H1 (cell line): ENCODE results near the gene ENO3. TPM values are rescaled to one million over a fixed set of nuclear protein-coding genes. Genes with fewer than 3 reads are reported as not detected.

Experiments
- CTCF ChIA-PET: fragments of 300-600 bp; sonication (Branson Sonifier 250); formaldehyde crosslinking; loops from one replicate; lab custom pipeline; 2021; ENCODE audit not compliant: partially characterized antibody; lab: Charles Lee
- POLR2A ChIA-PET: fragments of 300-600 bp; sonication (Branson Sonifier 250); formaldehyde crosslinking; loops from one replicate; lab custom pipeline; 2021; ENCODE audit warnings: inconsistent platforms; ENCODE audit not compliant: partially characterized antibody; lab: Charles Lee
- DNase-seq, 2 experiments: peaks; one replicate each; pipeline versions ENCODE4 v3.0.0 to v3.0.0-alpha.2; 2010 to 2022; ENCODE audit warnings: low spot score in 2 of 2, low read depth in 1 of 2, mixed read lengths in 1 of 2
- FAIRE-seq: peaks from 2 replicates; lab custom pipeline; 2011; peaks lifted over from hg19 to GRCh38; lab: Jason Lieb, UNC
- H2AFZ ChIP-seq: 2 replicates; pipeline ENCODE4 v1.8.1; 2012; ENCODE audit warnings: low read length, inconsistent platforms
- H2AK5ac ChIP-seq: 2 replicates; pipeline ENCODE4 v1.6.1; 2013; ENCODE audit warnings: low read depth, low read length
- H2BK120ac ChIP-seq: replicated peaks from 2 replicates; pipeline ENCODE3; 2013; ENCODE audit warnings: low read depth, low read length, inconsistent platforms
- H2BK12ac ChIP-seq: 2 replicates; pipeline ENCODE4 v1.6.1; 2013; ENCODE audit warnings: low read depth, low read length
- H2BK15ac ChIP-seq: 2 replicates; pipeline ENCODE4 v1.6.1; 2013; ENCODE audit warnings: low read length
- H2BK20ac ChIP-seq: 2 replicates; pipeline ENCODE4 v1.6.1; 2013; ENCODE audit warnings: low read length
- H2BK5ac ChIP-seq: 2 replicates; pipeline ENCODE4 v1.6.1; 2013; ENCODE audit warnings: low read depth, low read length
- H3K14ac ChIP-seq: 2 replicates; pipeline ENCODE4 v1.6.1; 2013; ENCODE audit warnings: inconsistent platforms; ENCODE audit not compliant: insufficient read length
- H3K18ac ChIP-seq: 2 replicates; pipeline ENCODE4 v1.6.1; 2013; ENCODE audit warnings: low read length; ENCODE audit errors: extremely low read depth
- H3K23ac ChIP-seq: 2 replicates; pipeline ENCODE4 v1.6.1; 2013; ENCODE audit warnings: inconsistent platforms; ENCODE audit not compliant: insufficient read length
- H3K23me2 ChIP-seq: 2 replicates; pipeline ENCODE4 v1.6.1; 2013; ENCODE audit warnings: low read depth, low read length
- H3K27ac ChIP-seq: 2 replicates; pipeline ENCODE4 v1.6.1; 2011; ENCODE audit warnings: low read depth, low read length, inconsistent platforms
- H3K27me3 ChIP-seq, 4 experiments: replicated peaks in 1 of 4; 1 replicate in 1 of 4; 2 replicates in 3 of 4; pipeline versions ENCODE4 v1.6.1 to v1.8.1; 2011 to 2013; ENCODE audit warnings: low read length in 3 of 4, mild to moderate bottlenecking in 3 of 4, inconsistent platforms in 2 of 4, mixed read lengths in 2 of 4, moderate library complexity in 1 of 4; ENCODE audit not compliant: control insufficient read depth in 3 of 4, insufficient read depth in 3 of 4; ENCODE audit errors: extremely low read depth in 1 of 4
- H3K36me3 ChIP-seq, 4 experiments: 2 replicates each; pipeline versions ENCODE4 v1.6.1 to v1.8.1; 2011 to 2013; ENCODE audit warnings: mild to moderate bottlenecking in 4 of 4, low read length in 3 of 4, moderate library complexity in 2 of 4, control low read depth in 1 of 4, inconsistent platforms in 1 of 4; ENCODE audit not compliant: insufficient read depth in 4 of 4, control insufficient read depth in 2 of 4
- H3K4ac ChIP-seq: replicated peaks from 2 replicates; pipeline ENCODE3; 2013; ENCODE audit warnings: low read length, low read depth, mixed read lengths, inconsistent platforms; ENCODE audit not compliant: insufficient read length
- H3K4me1 ChIP-seq, 4 experiments: replicated peaks in 1 of 4; 1 replicate in 1 of 4; 2 replicates in 3 of 4; pipeline versions ENCODE4 v1.6.1 to v1.8.1; 2011 to 2013; ENCODE audit warnings: low read length in 3 of 4, inconsistent platforms in 2 of 4, mixed read lengths in 1 of 4; ENCODE audit not compliant: insufficient read depth in 4 of 4, control insufficient read depth in 3 of 4
- H3K4me2 ChIP-seq, 2 experiments: 2 replicates each; pipeline versions ENCODE4 v1.6.1 to v1.8.1; 2011 to 2013; ENCODE audit warnings: low read depth in 2 of 2, low read length in 2 of 2, control low read depth in 1 of 2, inconsistent platforms in 1 of 2, mild to moderate bottlenecking in 1 of 2; ENCODE audit not compliant: insufficient read depth in 1 of 2
- H3K4me3 ChIP-seq, 4 experiments: fragments of 200-600, 300-600 bp in 1 of 4; sonication (generic), shearing (Covaris generic), sonication (Bioruptor Twin) in 1 of 4; 2 replicates each; pipeline versions ENCODE4 v1.5.1 to v1.8.1; 2011 to 2016; ENCODE audit warnings: low read length in 4 of 4, low read depth in 3 of 4, control low read depth in 2 of 4, inconsistent platforms in 2 of 4, mild to moderate bottlenecking in 2 of 4, mixed read lengths in 1 of 4, moderate library complexity in 1 of 4; ENCODE audit not compliant: insufficient read depth in 2 of 4; ENCODE audit errors: extremely low read depth in 1 of 4
- H3K56ac ChIP-seq: replicated peaks from 2 replicates; pipeline ENCODE3; 2013; ENCODE audit warnings: low read depth, mild to moderate bottlenecking, mixed read lengths, low read length, inconsistent platforms; ENCODE audit not compliant: insufficient read length
- H3K79me1 ChIP-seq: 2 replicates; pipeline ENCODE4 v1.6.1; 2013; ENCODE audit warnings: low read depth, low read length, control low read depth
- H3K79me2 ChIP-seq, 2 experiments: 2 replicates each; pipeline versions ENCODE4 v1.6.1 to v1.8.1; 2012 to 2013; ENCODE audit warnings: low read length in 2 of 2, mild to moderate bottlenecking in 2 of 2, inconsistent platforms in 1 of 2; ENCODE audit not compliant: insufficient read depth in 2 of 2, control insufficient read depth in 1 of 2
- H3K9ac ChIP-seq, 4 experiments: replicated peaks in 1 of 4; 1 replicate in 1 of 4; 2 replicates in 3 of 4; pipeline versions ENCODE4 v1.6.1 to v1.8.1; 2011 to 2013; ENCODE audit warnings: low read depth in 3 of 4, low read length in 3 of 4, control low read depth in 2 of 4, mild to moderate bottlenecking in 2 of 4, moderate library complexity in 2 of 4, inconsistent platforms in 1 of 4; ENCODE audit errors: extremely low read depth in 1 of 4
- H3K9me3 ChIP-seq, 2 experiments: 2 replicates each; pipeline versions ENCODE4 v1.6.1 to v1.8.1; 2012 to 2013; ENCODE audit warnings: mild to moderate bottlenecking in 2 of 2, moderate library complexity in 2 of 2, control low read depth in 1 of 2, inconsistent platforms in 1 of 2, low read depth in 1 of 2, low read length in 1 of 2, mixed read lengths in 1 of 2; ENCODE audit not compliant: insufficient read depth in 2 of 2
- H4K20me1 ChIP-seq, 2 experiments: replicated peaks in 1 of 2; 2 replicates each; pipeline versions ENCODE3 to v1.8.1; 2011 to 2013; ENCODE audit warnings: inconsistent platforms in 2 of 2, low read length in 2 of 2, mild to moderate bottlenecking in 1 of 2; ENCODE audit not compliant: insufficient read depth in 2 of 2, control insufficient read depth in 1 of 2
- H4K5ac ChIP-seq: 2 replicates; pipeline ENCODE4 v1.6.1; 2013; ENCODE audit warnings: low read length, low read depth, mixed read lengths, inconsistent platforms; ENCODE audit not compliant: insufficient read length
- H4K8ac ChIP-seq: 2 replicates; pipeline ENCODE4 v1.8.0; 2013; ENCODE audit warnings: mild to moderate bottlenecking, moderate library complexity, low read length, inconsistent platforms; ENCODE audit not compliant: insufficient read depth; ENCODE audit errors: extremely low read depth
- H4K91ac ChIP-seq: replicated peaks from 2 replicates; pipeline ENCODE3; 2013; ENCODE audit warnings: low read length, mixed read lengths, inconsistent platforms; ENCODE audit not compliant: insufficient read length
- CBX5 ChIP-seq: fragments of 300-800, 300-1000 bp; sonication (generic); IDR thresholded peaks from 2 replicates; pipeline ENCODE4 v1.7.1; 2016; ENCODE audit warnings: antibody characterized with exemption, low read length, low read depth
- GABPA ChIP-seq: IDR thresholded peaks from 2 replicates; pipeline ENCODE4 v1.6.1; 2011; ENCODE audit warnings: mild to moderate bottlenecking, low read length, moderate library complexity, borderline replicate concordance; ENCODE audit not compliant: insufficient read depth
- HDAC2 ChIP-seq, 2 experiments: fragments of 300-600 bp in 1 of 2; sonication (generic) in 1 of 2; IDR thresholded peaks; 2 replicates each; pipeline ENCODE4 v1.6.1; 2011 to 2012; ENCODE audit warnings: low read depth in 2 of 2, low read length in 2 of 2, mild to moderate bottlenecking in 2 of 2, moderate library complexity in 2 of 2, borderline replicate concordance in 1 of 2, inconsistent platforms in 1 of 2
- MAFK ChIP-seq: IDR thresholded peaks from 2 replicates; pipeline ENCODE4 v1.6.1; 2012; ENCODE audit warnings: low read depth, mild to moderate bottlenecking, improper control_type of control experiment, low read length
- POLR2A ChIP-seq, 2 experiments: IDR thresholded peaks; 1 replicate in 1 of 2; 2 replicates in 1 of 2; pipeline ENCODE4 v1.6.1; 2011; ENCODE audit warnings: low read depth in 2 of 2, low read length in 2 of 2, mild to moderate bottlenecking in 2 of 2; ENCODE audit errors: control extremely low read depth in 1 of 2
- SP2 ChIP-seq: IDR thresholded peaks from 2 replicates; pipeline ENCODE4 v1.6.1; 2012; ENCODE audit warnings: mild to moderate bottlenecking, low read length, inconsistent platforms
- SP4 ChIP-seq: IDR thresholded peaks from 2 replicates; pipeline ENCODE4 v1.6.1; 2012; ENCODE audit warnings: low read length, inconsistent platforms
- TAF1 ChIP-seq: IDR thresholded peaks from 2 replicates; pipeline ENCODE4 v1.6.1; 2011; ENCODE audit warnings: mild to moderate bottlenecking, low read depth, low read length
- WGBS, 2 experiments: shearing (Covaris generic) in 1 of 2; methylation state at CpG; one replicate each; pipeline versions ENCODE4 v1.1.6 to v1.1.7; 2013 to 2015; ENCODE audit warnings: low lambda C conversion rate in 2 of 2, mixed read lengths in 2 of 2, inconsistent platforms in 1 of 2, low coverage in 1 of 2, missing lambda C conversion rate in 1 of 2; ENCODE audit not compliant: insufficient replicate concordance in 2 of 2, insufficient coverage in 1 of 2, insufficient read length in 1 of 2; ENCODE audit errors: extremely low coverage in 1 of 2, missing lambda C conversion rate in 1 of 2; 5-methylcytosine and 5-hydroxymethylcytosine counted together
- polyA plus RNA-seq, 7 experiments: library from polyadenylated mRNA; depleted of rRNA in 3 of 7; stranded (reverse) in 5 of 7; unstranded in 2 of 7; fragments of >200 nt in 5 of 7; fragments of 200-250 nt in 2 of 7; gene quantifications; 1 replicate in 5 of 7; 2 replicates in 1 of 7; 4 replicates in 1 of 7; pipeline versions ENCODE4 v1.2.1 to v1.2.3, GENCODE V29; 2011 to 2013; ENCODE audit warnings: missing spikeins in 2 of 7, mixed read lengths in 2 of 7
- total RNA-seq: library from RNA; stranded (reverse); fragmentation: NEBNext Ultra II Directional; extraction: Animal tissue kit (Norgen Biotek cat#: 25700); gene quantifications from 2 replicates; pipeline ENCODE4 v1.2.1, GENCODE V29; 2021
- TF ChIP-seq, protein P1 (sequence below): IDR thresholded peaks from 2 replicates; pipeline ENCODE4 v1.6.1; 2011; ENCODE audit warnings: low read depth, mild to moderate bottlenecking, low read length; ENCODE audit not compliant: insufficient read depth
- TF ChIP-seq, protein P2 (sequence below): IDR thresholded peaks from 2 replicates; pipeline ENCODE4 v1.6.1; 2011; ENCODE audit warnings: low read length, improper control_type of control experiment

The ENO3 gene
- total and polyA plus RNA-seq, 2 of the 8 experiments (the other 6 are each of a cell fraction or from before 2014, with no cell fraction given): 25.0 to 25.7 TPM

DNA sequence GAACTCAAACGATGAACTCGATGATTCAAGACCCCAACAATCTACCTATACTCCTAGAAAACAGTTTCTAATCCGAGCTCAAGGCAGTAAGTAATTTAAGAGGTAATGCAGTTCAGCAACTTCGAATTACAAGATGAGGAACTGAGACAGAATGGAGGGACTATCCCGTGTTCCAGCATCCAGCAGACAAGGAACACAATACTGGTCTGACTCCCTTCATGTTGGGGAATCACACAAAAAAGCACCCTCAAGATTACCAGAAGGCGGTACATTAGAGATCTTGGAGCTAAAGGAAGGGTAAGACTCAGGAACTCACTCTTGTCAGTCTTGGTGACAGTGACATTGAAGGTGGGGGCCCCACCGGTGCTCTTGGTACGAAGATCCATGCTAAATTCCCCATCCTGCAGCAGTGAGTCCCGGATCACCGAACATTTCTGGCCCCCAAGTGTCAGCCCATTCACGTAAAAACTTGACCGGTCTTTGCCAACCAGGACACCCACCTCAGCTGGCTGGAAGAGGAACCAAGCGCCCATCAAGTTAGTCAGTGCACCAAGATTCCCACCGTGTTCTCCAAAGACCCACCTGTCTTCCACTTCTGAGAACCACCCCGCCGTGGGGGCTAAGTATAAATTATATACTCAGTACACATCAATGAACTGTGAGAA, 4.5 kb upstream of the ENO3 start:
- no peak overlapping the region for H3K4ac ChIP-seq
- no peak overlapping the region for H2BK20ac ChIP-seq
- DNase-seq (no peak), FAIRE-seq (no peak)
- H4K91ac ChIP-seq: no peak overlapping the region
- H2BK120ac ChIP-seq: no peak overlapping the region
- ChIA-PET CTCF (interaction anchor here (0.7 to 1.5 kb wide), 3 partner anchors 11 to 37 kb away, joined by 3 to 5 read pairs (median 4); no protein-coding TSS in a partner anchor), POLR2A (interaction anchor here (1.0 to 32.4 kb wide), 18 partner anchors 1 to 242 kb away, joined by 3 to 987 read pairs (median 10); partner anchors contain the start of genes C17orf107, CAMTA2, ENO3 and GP1BA)
- peaks cover 16 to 23% of the 10 kb centered on the region in 2 experiments for H4K20me1 ChIP-seq
- H3K23me2 ChIP-seq: peaks cover 18% of the 10 kb centered on the region
- H3K27me3 ChIP-seq: no peaks in the 10 kb centered on the region
- no peak overlapping the region for H4K8ac ChIP-seq
- peak overlapping the region; percentile 67 for H3K27ac ChIP-seq
- WGBS, 2 experiments: 77% methylated on average over 16 of the region's 16 CpGs; no CpG with 5 or more reads in 1 of the 2 experiments
- H2BK12ac ChIP-seq: no peak overlapping the region
- H4K5ac ChIP-seq: no peak overlapping the region
- H3K56ac ChIP-seq: no peak overlapping the region
- no peak overlapping the region for H2AK5ac ChIP-seq
- peaks cover 2% of the 10 kb centered on the region; the same call in 1 of the 2 replicates for H3K79me1 ChIP-seq
- H3K4me1 ChIP-seq: peaks cover 4 to 12% (median 7%) of the 10 kb centered on the region in 4 experiments
- peak overlapping the region; percentile 67 to 95 for H3K4me2 ChIP-seq
- H2BK5ac ChIP-seq: no peak overlapping the region
- no peak overlapping the region for H2AFZ ChIP-seq
- H2BK15ac ChIP-seq: no peak overlapping the region
- H3K4me3 ChIP-seq: peak overlapping the region; percentile 73 to 97 (median 81)
- peaks cover 8 to 50% of the 10 kb centered on the region in 2 experiments for H3K79me2 ChIP-seq
- no peak overlapping the region for H3K14ac ChIP-seq
- no peaks in the 10 kb centered on the region for H3K9me3 ChIP-seq
- no peak overlapping the region for H3K23ac ChIP-seq
- H3K18ac ChIP-seq: no peak overlapping the region
- H3K9ac ChIP-seq: peak overlapping the region; percentile 46 to 78 (median 63)
- H3K36me3 ChIP-seq: peaks cover 8 to 42% (median 28%) of the 10 kb centered on the region in 4 experiments
- TF ChIP-seq MAFK: no peak
- TF ChIP-seq, protein P1, sequence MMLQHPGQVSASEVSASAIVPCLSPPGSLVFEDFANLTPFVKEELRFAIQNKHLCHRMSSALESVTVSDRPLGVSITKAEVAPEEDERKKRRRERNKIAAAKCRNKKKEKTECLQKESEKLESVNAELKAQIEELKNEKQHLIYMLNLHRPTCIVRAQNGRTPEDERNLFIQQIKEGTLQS: no peak
- no peak for TF ChIP-seq SP2
- TF ChIP-seq POLR2A (IDR thresholded peaks at IDR 0.05; ENCODE audit: control extremely low read depth in 1 of 2, low read depth in 2 of 2, low read length in 2 of 2): peak in 1 of 2 experiments; percentile 32; a peak in 1 of 3 replicates
- no peak for TF ChIP-seq HDAC2 (IDR thresholded peaks at IDR 0.05; ENCODE audit: borderline replicate concordance in 1 of 2, low read depth in 2 of 2, low read length in 2 of 2)
- no peak for TF ChIP-seq GABPA
- TF ChIP-seq TAF1: no peak
- TF ChIP-seq SP4: 0 out of 2 replicates have a peak, but pooled peaks have one; percentile 11
- no peak for TF ChIP-seq CBX5
- TF ChIP-seq, protein P2, sequence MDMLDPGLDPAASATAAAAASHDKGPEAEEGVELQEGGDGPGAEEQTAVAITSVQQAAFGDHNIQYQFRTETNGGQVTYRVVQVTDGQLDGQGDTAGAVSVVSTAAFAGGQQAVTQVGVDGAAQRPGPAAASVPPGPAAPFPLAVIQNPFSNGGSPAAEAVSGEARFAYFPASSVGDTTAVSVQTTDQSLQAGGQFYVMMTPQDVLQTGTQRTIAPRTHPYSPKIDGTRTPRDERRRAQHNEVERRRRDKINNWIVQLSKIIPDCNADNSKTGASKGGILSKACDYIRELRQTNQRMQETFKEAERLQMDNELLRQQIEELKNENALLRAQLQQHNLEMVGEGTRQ: no peak
